WERI-Rb-1 (cell line): ENCODE results near the gene HNRNPM.

Experiments used
- DNase-seq: peaks from one replicate; pipeline ENCODE4 v3.0.0-alpha.2; 2020
- H3K27ac ChIP-seq: fragments of 250-450 bp; sonication (Bioruptor Pico); 2 replicates; pipeline ENCODE4 v1.5.1; 2020; ENCODE audit warnings: mild to moderate bottlenecking, moderate library complexity
- H3K27me3 ChIP-seq: fragments of 250-450 bp; sonication (Bioruptor Pico); 2 replicates; pipeline ENCODE4 v1.5.1; 2021; ENCODE audit warnings: mild to moderate bottlenecking, low read depth, moderate library complexity; ENCODE audit not compliant: insufficient read depth, severe bottlenecking
- H3K36me3 ChIP-seq: fragments of 250-450 bp; sonication (Bioruptor Pico); 2 replicates; pipeline ENCODE4 v1.5.1; 2020; ENCODE audit warnings: mild to moderate bottlenecking, moderate library complexity
- H3K4me3 ChIP-seq: 2 replicates; pipeline ENCODE4 v1.5.1; 2011; ENCODE audit warnings: low read depth, mild to moderate bottlenecking, control low read depth, low read length
- H3K9me3 ChIP-seq: fragments of 250-450 bp; sonication (Bioruptor Pico); 2 replicates; pipeline ENCODE4 v1.5.1; 2021; ENCODE audit warnings: mild to moderate bottlenecking, moderate library complexity; ENCODE audit not compliant: severe bottlenecking
- TF ChIP-seq, protein P1 (sequence below): IDR thresholded peaks from 2 replicates; pipeline ENCODE4 v1.5.1; 2011; ENCODE audit warnings: low read depth, mild to moderate bottlenecking, control low read depth, inconsistent platforms, low read length

The HNRNPM gene

DNA sequence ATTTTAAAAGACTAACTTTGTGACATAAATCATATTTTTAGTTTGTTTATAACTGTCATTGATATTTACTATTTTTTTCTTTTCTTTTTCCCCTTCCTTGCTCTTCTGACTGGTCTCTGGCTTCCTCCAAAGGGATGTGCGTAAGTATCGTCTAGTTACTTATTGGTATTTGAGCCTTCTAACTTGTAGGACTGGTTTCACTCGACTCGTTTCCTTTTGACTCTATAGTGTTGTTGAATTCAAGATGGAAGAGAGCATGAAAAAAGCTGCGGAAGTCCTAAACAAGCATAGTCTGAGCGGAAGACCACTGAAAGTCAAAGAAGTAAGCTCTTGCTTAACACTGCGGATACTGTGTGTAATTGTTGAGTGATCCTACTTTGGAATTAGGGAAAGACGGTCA, 18.6 kb downstream of the HNRNPM start:
- Histone ChIP-seq H3K4me3 (no peak overlapping the region), H3K27ac (no peak overlapping the region), H3K9me3 (no peaks in the 10 kb centered on the region), H3K36me3 (peaks cover 98% of the 10 kb centered on the region), H3K27me3 (no peaks in the 10 kb centered on the region)
- no peak for DNase-seq
- TF ChIP-seq, protein P1, sequence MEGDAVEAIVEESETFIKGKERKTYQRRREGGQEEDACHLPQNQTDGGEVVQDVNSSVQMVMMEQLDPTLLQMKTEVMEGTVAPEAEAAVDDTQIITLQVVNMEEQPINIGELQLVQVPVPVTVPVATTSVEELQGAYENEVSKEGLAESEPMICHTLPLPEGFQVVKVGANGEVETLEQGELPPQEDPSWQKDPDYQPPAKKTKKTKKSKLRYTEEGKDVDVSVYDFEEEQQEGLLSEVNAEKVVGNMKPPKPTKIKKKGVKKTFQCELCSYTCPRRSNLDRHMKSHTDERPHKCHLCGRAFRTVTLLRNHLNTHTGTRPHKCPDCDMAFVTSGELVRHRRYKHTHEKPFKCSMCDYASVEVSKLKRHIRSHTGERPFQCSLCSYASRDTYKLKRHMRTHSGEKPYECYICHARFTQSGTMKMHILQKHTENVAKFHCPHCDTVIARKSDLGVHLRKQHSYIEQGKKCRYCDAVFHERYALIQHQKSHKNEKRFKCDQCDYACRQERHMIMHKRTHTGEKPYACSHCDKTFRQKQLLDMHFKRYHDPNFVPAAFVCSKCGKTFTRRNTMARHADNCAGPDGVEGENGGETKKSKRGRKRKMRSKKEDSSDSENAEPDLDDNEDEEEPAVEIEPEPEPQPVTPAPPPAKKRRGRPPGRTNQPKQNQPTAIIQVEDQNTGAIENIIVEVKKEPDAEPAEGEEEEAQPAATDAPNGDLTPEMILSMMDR: no peak

DNA sequence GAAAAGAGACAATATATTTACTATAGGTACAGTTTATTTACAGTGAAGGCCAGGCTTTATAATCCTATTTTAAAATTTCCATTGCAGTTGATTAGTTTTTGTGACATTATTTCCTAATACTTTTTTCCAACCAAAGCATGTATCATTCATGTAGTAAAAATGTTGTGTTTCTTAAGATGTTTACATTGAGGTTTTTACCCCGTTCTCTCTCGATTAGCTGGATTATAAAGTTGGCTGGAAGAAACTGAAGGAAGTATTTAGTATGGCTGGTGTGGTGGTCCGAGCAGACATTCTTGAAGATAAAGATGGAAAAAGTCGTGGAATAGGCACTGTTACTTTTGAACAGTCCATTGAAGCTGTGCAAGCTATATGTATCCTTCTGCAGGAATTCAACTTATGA, 21.2 kb downstream of the HNRNPM start:
- H3K4me3 ChIP-seq: no peak overlapping the region
- peaks cover 98% of the 10 kb centered on the region for H3K36me3 ChIP-seq
- no peak for DNase-seq
- no peaks in the 10 kb centered on the region for H3K9me3 ChIP-seq
- no peaks in the 10 kb centered on the region for H3K27me3 ChIP-seq
- TF ChIP-seq, protein P1: no peak
- H3K27ac ChIP-seq: no peak overlapping the region

DNA sequence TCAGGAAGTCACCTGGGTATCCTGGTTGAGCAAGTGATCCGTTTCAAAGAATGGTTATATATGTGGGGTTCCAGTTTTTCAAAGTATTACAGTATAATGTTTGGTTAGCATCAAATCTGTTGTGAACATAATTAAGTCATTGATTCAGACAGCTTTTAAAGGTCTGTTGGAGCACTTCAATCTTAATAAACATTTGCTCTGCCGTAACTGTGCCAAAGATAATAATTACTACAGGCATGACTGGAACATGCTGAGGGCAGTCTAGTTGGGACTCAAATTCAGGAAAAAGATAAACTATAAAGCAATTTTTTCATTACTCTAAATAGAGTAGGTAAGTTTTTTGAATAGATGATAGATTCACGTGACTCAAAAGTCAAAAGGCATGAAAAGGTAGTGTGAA, 23.3 kb downstream of the HNRNPM start:
- no peak for DNase-seq
- H3K36me3 ChIP-seq: peaks cover 100% of the 10 kb centered on the region

DNA sequence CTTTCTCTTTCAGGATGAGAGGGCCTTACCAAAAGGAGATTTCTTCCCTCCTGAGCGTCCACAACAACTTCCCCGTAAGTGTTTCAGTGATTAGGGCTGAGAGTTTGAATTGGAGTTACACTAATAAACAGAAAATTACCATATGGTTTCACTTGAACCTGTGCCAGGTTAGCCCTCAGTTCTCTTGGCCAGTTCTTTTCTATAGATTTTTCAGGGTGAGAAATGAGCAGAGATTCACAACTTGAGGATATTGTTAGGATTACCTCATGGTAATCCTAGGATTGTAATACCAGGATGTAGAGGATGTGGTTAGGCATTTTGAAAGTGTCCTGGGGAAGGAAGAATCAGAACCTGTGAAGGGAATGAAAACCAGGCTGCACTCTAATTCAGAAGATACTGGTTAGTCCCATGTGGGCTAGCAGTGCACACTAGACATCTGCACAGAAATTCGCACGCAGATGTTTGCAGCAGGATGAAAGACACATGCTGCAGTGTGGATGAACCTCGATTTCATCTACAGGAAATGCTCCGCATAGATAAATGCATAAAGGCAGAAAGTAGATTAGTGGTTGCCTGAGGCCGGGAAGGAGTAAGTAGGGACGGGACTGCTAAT, 24.1 kb downstream of the HNRNPM start:
- Histone ChIP-seq H3K4me3 (no peak overlapping the region), H3K27me3 (no peaks in the 10 kb centered on the region), H3K36me3 (peaks cover 100% of the 10 kb centered on the region), H3K9me3 (no peaks in the 10 kb centered on the region), H3K27ac (no peak overlapping the region)
- TF ChIP-seq, protein P1: no peak
- no peak for DNase-seq

More for the DNA sequence above, 23.3 kb downstream of the HNRNPM start:
- TF ChIP-seq, protein P1: no peak
- Histone ChIP-seq H3K4me3 (no peak overlapping the region), H3K9me3 (no peaks in the 10 kb centered on the region), H3K27ac (no peak overlapping the region), H3K27me3 (no peaks in the 10 kb centered on the region)

DNA sequence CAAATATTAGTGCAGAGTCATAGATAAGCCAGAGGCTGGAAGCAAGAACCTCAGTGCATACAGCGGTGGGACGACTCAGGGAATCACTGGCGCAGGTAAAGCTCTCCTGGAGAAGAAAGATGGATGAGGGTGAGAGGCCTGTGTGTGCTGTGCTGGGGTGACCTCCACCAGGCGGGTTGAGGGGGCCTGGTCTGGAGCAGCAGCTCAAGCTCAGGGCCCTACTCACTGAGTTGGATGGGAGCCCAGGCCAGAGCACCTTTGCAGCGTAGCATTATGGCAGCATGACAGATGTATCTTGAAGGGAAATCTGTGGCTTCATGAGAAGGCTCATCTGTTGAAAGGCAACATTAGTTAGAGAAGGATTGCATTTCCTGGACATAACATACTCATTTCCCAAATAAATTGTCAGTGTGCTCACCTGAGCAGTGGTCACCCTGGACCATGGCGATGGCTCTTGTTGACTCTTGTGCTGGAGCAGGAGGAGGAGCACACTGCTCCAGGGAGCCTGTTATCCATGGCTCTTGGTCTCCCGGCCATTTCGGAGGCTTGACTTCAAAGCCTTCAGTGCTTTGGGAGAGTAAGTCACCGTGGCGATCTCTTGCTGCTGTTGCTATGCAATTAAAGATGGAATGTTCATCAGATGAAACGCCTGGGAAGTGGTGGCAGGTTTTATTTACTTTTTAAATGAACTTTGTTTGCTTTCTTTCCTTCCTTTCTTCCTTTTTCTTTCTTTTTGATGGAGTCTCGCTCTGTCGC, 25.0 kb downstream of the HNRNPM start:
- no peak for DNase-seq
- H3K4me3 ChIP-seq: no peak overlapping the region
- peaks cover 100% of the 10 kb centered on the region for H3K36me3 ChIP-seq
- H3K27ac ChIP-seq: no peak overlapping the region
- H3K9me3 ChIP-seq: no peaks in the 10 kb centered on the region
- no peaks in the 10 kb centered on the region for H3K27me3 ChIP-seq
- TF ChIP-seq, protein P1: no peak
